GM21360 (cell line): ENCODE data around the gene USH1C.

Source experiments
- ATAC-seq: cut with Tn5 transposase; IDR thresholded peaks from one replicate; pipeline ENCODE4 v1.9.1; 2021; ENCODE audit warnings: mild to moderate bottlenecking, moderate library complexity; ENCODE audit not compliant: unreplicated experiment

Gene USH1C

GRCh38 chr11:17443926-17444690 lies 100.1 kb downstream of the USH1C start:
- ATAC-seq = no peak
